AG09309 (cell line): ENCODE data around the gene SELENOV.

Experiments
- DNase-seq: peaks from one replicate; pipeline ENCODE4 v3.0.0-alpha.2; 2010; ENCODE audit warnings: low read depth
- H3K4me3 ChIP-seq: 2 replicates; pipeline ENCODE4 v1.5.1; 2011; ENCODE audit warnings: mild to moderate bottlenecking, low read depth, low read length, moderate library complexity; ENCODE audit not compliant: control insufficient read depth
- CTCF ChIP-seq: IDR thresholded peaks from 2 replicates; pipeline ENCODE4 v1.5.1; 2011; ENCODE audit warnings: mild to moderate bottlenecking, low read depth, low read length, inconsistent platforms; ENCODE audit not compliant: insufficient read depth, control insufficient read depth; ENCODE audit errors: missing control alignments

SELENOV gene

GRCh38 chr19:39553082-39553652 lies 38.2 kb downstream of the SELENOV start:
- DNase-seq: no peak
- TF ChIP-seq CTCF: no peak
- no peak overlapping the region for H3K4me3 ChIP-seq

GRCh38 chr19:39554701-39555311 lies 39.9 kb downstream of the SELENOV start:
- no peak for TF ChIP-seq CTCF
- H3K4me3 ChIP-seq: no peak overlapping the region
- no peak for DNase-seq

GRCh38 chr19:39555883-39556282 lies 40.9 kb downstream of the SELENOV start:
- H3K4me3 ChIP-seq: no peak overlapping the region
- no peak for DNase-seq
- TF ChIP-seq CTCF: no peak

- no peak for DNase-seq
- no peak for TF ChIP-seq CTCF
- H3K4me3 ChIP-seq: no peak overlapping the region
Measured at GRCh38 chr19:39557811-39558623, 43.1 kb downstream of the SELENOV start.

GRCh38 chr19:39558624-39559117 lies 43.7 kb downstream of the SELENOV start:
- no peak overlapping the region for H3K4me3 ChIP-seq
- TF ChIP-seq CTCF: no peak
- DNase-seq: no peak

- no peak for DNase-seq
- no peak for TF ChIP-seq CTCF
- H3K4me3 ChIP-seq: no peak overlapping the region
Measured at GRCh38 chr19:39563408-39563807, 48.5 kb downstream of the SELENOV start.
